T-helper 17 cell (primary cell): ENCODE results near the gene POU2F2. TPM values are rescaled to one million over a fixed set of nuclear protein-coding genes. Genes with fewer than 3 reads are reported as not detected.

Experiments
- ATAC-seq: fragments of 150-1000 bp; cut with Tn5 transposase; 2 replicates; pipeline ENCODE4 v1.10.0; 2021; ENCODE audit warnings: mild to moderate bottlenecking, moderate library complexity
- DNase-seq, 3 donors: peaks; one replicate each; pipeline versions ENCODE4 v3.0.0 to v3.0.0-alpha.2; 2020 to 2021
- H3K9me3 ChIP-seq: one replicate; pipeline ENCODE4 v1.7.0; 2013; ENCODE audit warnings: low read length, mild to moderate bottlenecking; ENCODE audit not compliant: control insufficient read depth, poor library complexity, severe bottlenecking
- H3K27ac Mint-ChIP-seq: one replicate; pipeline ENCODE4 v1.8.0; 2022; ENCODE audit warnings: mild to moderate bottlenecking, moderate library complexity, mixed read lengths
- H3K27me3 Mint-ChIP-seq: one replicate; pipeline ENCODE4 v1.8.0; 2022; ENCODE audit warnings: mixed read lengths
- H3K36me3 Mint-ChIP-seq: one replicate; pipeline ENCODE4 v1.8.0; 2022; ENCODE audit warnings: low read depth, mixed read lengths
- H3K4me1 Mint-ChIP-seq: one replicate; pipeline ENCODE4 v1.8.0; 2022; ENCODE audit warnings: mild to moderate bottlenecking, mixed read lengths
- H3K4me3 Mint-ChIP-seq: one replicate; pipeline ENCODE4 v1.8.0; 2022; ENCODE audit warnings: mild to moderate bottlenecking, moderate library complexity, mixed read lengths
- total RNA-seq, 4 donors: library from RNA in 2 of 4; stranded (reverse) in 2 of 4; gene quantifications; one replicate each; pipeline ENCODE4 v1.2.3 and lab custom pipeline; 2022 to 2026

POU2F2 gene
- total RNA-seq, 2 donors from 2014 or later = 24.5 to 42.7 TPM

- ATAC-seq (no peak), DNase-seq (no peak)
- H3K36me3 Mint-ChIP-seq = peaks cover 5% of the 10 kb centered on the region
- H3K4me3 Mint-ChIP-seq = peak overlapping the region; percentile 97
- peaks cover 70% of the 10 kb centered on the region for H3K4me1 Mint-ChIP-seq
- no peaks in the 10 kb centered on the region for H3K27me3 Mint-ChIP-seq
- no peaks in the 10 kb centered on the region for H3K9me3 ChIP-seq
- H3K27ac Mint-ChIP-seq = peak overlapping the region; percentile 97
Observed at GRCh38 chr19:42129399-42130253, 2.6 kb downstream of the POU2F2 start.

DNA sequence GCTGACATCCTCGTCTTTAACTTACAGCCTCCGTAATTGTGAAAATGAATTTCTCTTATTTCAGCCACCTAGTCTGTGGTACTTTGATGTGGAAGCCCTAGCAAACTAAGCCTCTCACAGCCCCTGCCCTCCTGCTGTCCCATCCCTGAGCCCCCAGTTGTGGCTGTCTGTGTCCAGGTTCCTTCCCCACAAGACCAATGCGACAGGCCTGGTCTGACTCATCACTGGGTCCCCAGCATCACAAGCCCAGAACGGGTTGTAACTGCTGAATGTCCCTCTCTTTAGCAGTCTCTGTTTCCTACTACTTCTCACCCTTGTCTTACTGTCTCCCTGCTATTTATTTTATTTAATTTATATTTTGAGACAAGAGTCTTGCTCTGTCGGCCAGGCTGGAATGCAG is 5.7 kb downstream of the POU2F2 start:
- DNase-seq (no peak), ATAC-seq (no peak)
- peak overlapping the region; percentile 97 for H3K27ac Mint-ChIP-seq
- no peaks in the 10 kb centered on the region for H3K27me3 Mint-ChIP-seq
- no peak overlapping the region for H3K4me3 Mint-ChIP-seq
- H3K4me1 Mint-ChIP-seq = peaks cover 74% of the 10 kb centered on the region
- no peaks in the 10 kb centered on the region for H3K9me3 ChIP-seq
- peaks cover 4% of the 10 kb centered on the region for H3K36me3 Mint-ChIP-seq

DNA sequence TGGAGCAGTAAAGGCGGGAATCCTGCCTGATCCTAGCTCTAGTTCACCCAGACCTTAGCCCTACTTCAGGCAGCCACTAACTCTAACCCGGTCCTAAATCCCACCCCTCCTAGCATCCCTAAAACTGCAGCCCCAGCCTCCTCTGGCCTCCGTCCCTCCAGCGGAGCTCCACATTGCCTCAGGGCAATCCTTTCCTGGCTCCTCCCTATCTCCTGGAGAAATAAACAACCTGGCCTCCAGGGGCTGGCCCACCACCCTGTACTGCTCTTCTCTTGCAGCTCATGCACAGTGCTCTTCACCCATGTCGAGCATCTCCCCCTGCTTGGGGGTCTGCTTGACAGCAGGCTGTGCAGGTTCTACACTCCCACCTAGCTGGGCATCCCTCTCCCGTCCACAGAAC is 6.7 kb downstream of the POU2F2 start:
- Mint-ChIP-seq H3K27me3 (no peaks in the 10 kb centered on the region), H3K36me3 (peaks cover 2% of the 10 kb centered on the region), H3K4me1 (peaks cover 72% of the 10 kb centered on the region), H3K27ac (no peak overlapping the region), H3K4me3 (no peak overlapping the region)
- DNase-seq (no peak), ATAC-seq (no peak)
- H3K9me3 ChIP-seq = no peaks in the 10 kb centered on the region

GRCh38 chr19:42124386-42124901 is 7.8 kb downstream of the POU2F2 start:
- DNase-seq = no peak
- no peak for ATAC-seq
- Mint-ChIP-seq H3K4me3 (peak overlapping the region; percentile 5), H3K4me1 (peaks cover 61% of the 10 kb centered on the region), H3K27me3 (no peaks in the 10 kb centered on the region), H3K27ac (peak overlapping the region; percentile 27), H3K36me3 (peaks cover 2% of the 10 kb centered on the region)
- no peaks in the 10 kb centered on the region for H3K9me3 ChIP-seq

DNA sequence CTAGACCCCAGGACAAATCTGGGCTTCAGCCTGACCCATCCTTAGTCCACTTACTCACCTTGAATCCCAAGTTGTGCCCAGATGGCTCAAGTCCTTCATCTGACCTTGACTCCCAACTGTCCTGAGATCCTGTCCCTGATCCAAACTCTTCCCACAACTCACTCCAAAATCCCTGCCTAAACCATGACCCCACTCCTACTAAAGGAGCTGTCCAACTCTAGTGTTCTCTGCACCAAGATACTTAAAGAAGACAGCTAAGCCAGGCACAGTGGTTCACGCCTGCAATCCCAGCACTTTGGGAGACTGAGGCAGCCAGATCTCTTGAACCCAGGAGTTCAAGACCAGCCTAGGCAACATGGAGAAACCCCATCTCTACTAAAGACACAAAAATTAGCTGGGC is 8.5 kb downstream of the POU2F2 start:
- H3K36me3 Mint-ChIP-seq = peaks cover 2% of the 10 kb centered on the region
- H3K4me1 Mint-ChIP-seq = peaks cover 55% of the 10 kb centered on the region
- H3K27ac Mint-ChIP-seq = peak overlapping the region; percentile 99
- H3K4me3 Mint-ChIP-seq = peak overlapping the region; percentile 93
- H3K9me3 ChIP-seq = no peaks in the 10 kb centered on the region
- DNase-seq (no peak), ATAC-seq (no peak)
- no peaks in the 10 kb centered on the region for H3K27me3 Mint-ChIP-seq

DNA sequence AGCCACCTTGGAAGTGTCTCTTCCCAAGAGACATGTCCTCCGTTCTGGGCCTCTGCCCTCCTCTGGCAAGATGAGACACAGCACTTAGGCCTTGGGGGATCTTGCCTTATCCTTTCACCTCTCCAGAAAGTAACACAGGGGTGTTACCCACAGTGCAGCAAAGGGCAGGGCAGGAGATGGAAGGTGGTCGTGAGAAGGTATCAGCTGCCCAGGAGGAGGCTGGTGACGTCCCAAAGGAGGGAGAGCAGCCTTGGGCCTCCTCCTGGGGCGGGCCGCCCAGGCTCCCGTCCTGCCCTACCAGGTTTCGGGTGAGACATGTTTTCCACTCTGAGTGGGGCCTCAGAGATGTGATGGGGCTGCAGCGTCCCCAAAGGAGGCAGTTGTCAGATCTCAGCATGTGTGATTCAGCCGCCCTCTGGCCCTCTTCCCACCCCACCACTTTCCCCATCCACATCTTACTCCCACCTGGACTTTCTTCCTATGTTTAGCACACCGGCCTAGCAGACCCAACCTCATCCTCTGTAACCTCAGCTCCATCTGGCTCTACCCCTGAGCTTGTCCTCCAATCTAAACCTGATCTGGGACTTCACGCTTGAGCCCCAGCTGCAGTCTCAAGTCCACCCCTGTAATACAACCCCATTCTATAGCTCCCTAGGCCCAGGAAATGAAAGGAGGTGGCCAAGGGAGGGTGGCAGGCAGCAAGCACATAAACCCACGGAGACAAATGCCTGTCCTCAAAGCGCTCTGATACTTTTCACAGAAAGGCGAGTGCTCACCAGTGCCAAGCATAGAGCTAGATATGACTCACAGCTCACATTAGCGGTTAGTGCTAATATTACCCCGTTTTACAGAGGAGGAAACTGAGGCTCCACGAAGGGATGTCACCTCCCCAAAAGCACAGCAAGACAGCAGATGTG is 9.3 kb downstream of the POU2F2 start:
- H3K4me3 Mint-ChIP-seq = peak overlapping the region; percentile 93
- ATAC-seq = peak; percentile 28
- no peaks in the 10 kb centered on the region for H3K9me3 ChIP-seq
- peak in 1 of 3 donors; percentile 16 for DNase-seq
- H3K36me3 Mint-ChIP-seq = peaks cover 2% of the 10 kb centered on the region
- no peaks in the 10 kb centered on the region for H3K27me3 Mint-ChIP-seq
- peaks cover 53% of the 10 kb centered on the region for H3K4me1 Mint-ChIP-seq
- peak overlapping the region; percentile 99 for H3K27ac Mint-ChIP-seq

GRCh38 chr19:42121656-42122069 is 10.6 kb downstream of the POU2F2 start:
- peak; percentile 52 to 69 (median 56) for DNase-seq
- H3K36me3 Mint-ChIP-seq = peaks cover 4% of the 10 kb centered on the region
- H3K4me1 Mint-ChIP-seq = peaks cover 44% of the 10 kb centered on the region

DNA sequence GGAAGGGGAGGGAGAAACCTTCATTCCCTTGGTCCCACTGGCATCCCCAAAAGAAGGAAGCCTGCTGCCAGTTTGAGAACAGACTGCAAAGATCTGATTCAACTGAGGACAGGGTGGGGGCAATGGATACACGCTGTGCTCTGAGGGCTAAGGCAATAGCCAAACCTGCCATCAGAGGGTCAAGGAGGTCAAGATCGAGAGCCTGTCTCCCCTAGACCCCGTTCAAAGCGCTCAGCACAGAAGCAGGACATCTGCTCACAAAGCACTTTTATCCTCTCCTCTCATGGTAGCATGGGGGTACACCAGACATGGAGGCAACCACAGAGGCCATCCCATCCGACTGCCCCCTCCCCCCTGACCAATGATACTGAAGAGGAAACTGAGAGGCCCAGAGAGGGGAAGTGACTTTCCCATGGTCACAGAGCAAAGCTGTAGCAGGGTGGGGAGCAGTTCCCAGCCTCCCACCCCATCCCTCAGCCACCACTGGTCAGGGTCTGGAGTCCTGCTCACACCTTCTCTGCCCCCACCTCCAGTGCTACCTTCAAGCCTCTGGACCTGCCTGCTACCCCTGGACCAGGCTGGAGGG is 11.1 kb downstream of the POU2F2 start:
- H3K4me3 Mint-ChIP-seq = peak overlapping the region; percentile 82
- H3K4me1 Mint-ChIP-seq = peaks cover 44% of the 10 kb centered on the region
- H3K36me3 Mint-ChIP-seq = peaks cover 4% of the 10 kb centered on the region
- peak; percentile 2 for ATAC-seq
- DNase-seq = no peak
- no peaks in the 10 kb centered on the region for H3K9me3 ChIP-seq
- H3K27me3 Mint-ChIP-seq = no peaks in the 10 kb centered on the region
- peak overlapping the region; percentile 99 for H3K27ac Mint-ChIP-seq

More at GRCh38 chr19:42121656-42122069, 10.6 kb downstream of the POU2F2 start:
- Mint-ChIP-seq H3K27me3 (no peaks in the 10 kb centered on the region), H3K4me3 (peak overlapping the region; percentile 82), H3K27ac (peak overlapping the region; percentile 99)
- ATAC-seq = peak; percentile 92
- no peaks in the 10 kb centered on the region for H3K9me3 ChIP-seq

DNA sequence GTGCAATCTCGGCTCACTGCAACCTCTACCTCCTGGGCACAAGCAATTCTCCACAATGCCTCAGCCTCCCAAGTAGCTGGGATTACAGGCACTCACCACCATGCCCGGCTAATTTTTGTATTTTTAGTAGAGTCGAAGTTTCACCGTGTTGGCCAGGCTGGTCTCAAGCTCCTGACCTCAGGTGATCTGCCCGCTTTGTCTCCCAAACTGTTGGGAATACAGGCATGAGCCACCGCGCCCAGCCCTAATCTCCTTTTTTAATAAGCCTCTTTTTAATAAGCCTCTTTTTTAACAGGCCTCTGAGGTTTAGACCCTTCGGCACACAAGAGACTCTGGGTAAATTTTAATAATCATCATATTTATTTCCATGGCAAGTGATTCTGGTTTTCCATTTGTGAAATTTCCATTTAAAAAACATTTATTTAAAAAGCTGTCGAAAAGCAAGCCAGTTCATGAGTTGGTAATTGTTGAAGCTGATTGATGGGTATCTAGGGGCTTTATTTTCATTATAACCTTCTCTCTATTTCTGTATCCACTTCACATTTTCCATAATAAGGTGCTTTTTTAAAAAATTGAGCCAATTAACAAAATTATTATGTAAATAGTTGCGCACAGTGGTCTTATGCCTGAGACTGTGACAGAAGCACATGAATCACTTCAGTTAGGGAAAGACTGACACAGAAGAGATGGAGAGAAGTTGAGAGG is 11.8 kb downstream of the POU2F2 start:
- Mint-ChIP-seq H3K4me1 (peaks cover 42% of the 10 kb centered on the region), H3K27ac (peak overlapping the region; percentile 99), H3K36me3 (peaks cover 4% of the 10 kb centered on the region)

DNA sequence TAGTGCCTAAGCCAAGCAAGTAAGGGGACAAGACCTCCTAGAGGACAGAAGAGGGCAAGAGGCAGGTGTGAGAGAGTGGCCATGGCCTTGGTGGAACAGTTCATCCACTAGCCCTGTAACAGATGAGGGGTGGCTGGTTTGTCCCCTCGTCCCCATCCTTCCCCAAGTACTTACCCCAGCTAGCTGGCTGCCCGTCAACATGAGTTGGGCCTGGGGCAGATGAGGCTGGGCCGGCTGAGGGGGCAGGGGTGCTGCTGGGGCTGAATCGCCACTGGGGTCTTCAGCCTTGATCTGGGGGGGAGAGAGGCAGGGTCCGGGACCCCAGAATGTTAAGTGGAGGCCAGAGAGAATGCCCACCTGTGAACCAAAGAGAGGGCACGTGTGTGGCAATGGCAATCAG is 15.2 kb downstream of the POU2F2 start:
- H3K27ac Mint-ChIP-seq = no peak overlapping the region
- H3K36me3 Mint-ChIP-seq = peaks cover 9% of the 10 kb centered on the region
- DNase-seq (no peak), ATAC-seq (no peak)
- no peaks in the 10 kb centered on the region for H3K27me3 Mint-ChIP-seq
- H3K9me3 ChIP-seq = no peaks in the 10 kb centered on the region
- H3K4me1 Mint-ChIP-seq = peaks cover 19% of the 10 kb centered on the region
- H3K4me3 Mint-ChIP-seq = no peak overlapping the region

More for the DNA sequence above, 11.8 kb downstream of the POU2F2 start:
- Mint-ChIP-seq H3K27me3 (no peaks in the 10 kb centered on the region), H3K4me3 (peak overlapping the region; percentile 82)
- H3K9me3 ChIP-seq = no peaks in the 10 kb centered on the region
- DNase-seq (no peak), ATAC-seq (no peak)

- no peak overlapping the region for H3K27ac Mint-ChIP-seq
- H3K27me3 Mint-ChIP-seq = no peaks in the 10 kb centered on the region
- ATAC-seq (no peak), DNase-seq (no peak)
- H3K36me3 Mint-ChIP-seq = peaks cover 9% of the 10 kb centered on the region
- H3K4me3 Mint-ChIP-seq = no peak overlapping the region
- H3K9me3 ChIP-seq = no peaks in the 10 kb centered on the region
- peaks cover 15% of the 10 kb centered on the region for H3K4me1 Mint-ChIP-seq
Observed at GRCh38 chr19:42116308-42117075, 15.8 kb downstream of the POU2F2 start.

- H3K4me3 Mint-ChIP-seq = no peak overlapping the region
- H3K36me3 Mint-ChIP-seq = peaks cover 11% of the 10 kb centered on the region
- DNase-seq = no peak
- ATAC-seq = no peak
- H3K4me1 Mint-ChIP-seq = peaks cover 16% of the 10 kb centered on the region
- H3K27me3 Mint-ChIP-seq = no peaks in the 10 kb centered on the region
- H3K9me3 ChIP-seq = no peaks in the 10 kb centered on the region
- peak overlapping the region; percentile 81 for H3K27ac Mint-ChIP-seq
Observed at GRCh38 chr19:42115705-42116104, 16.5 kb downstream of the POU2F2 start.
